22Rv1 (cell line): ENCODE data around the gene NENF.

Experiments used
- ZFX ChIP-seq: fragments of 450-650 bp; IDR thresholded peaks from 2 replicates; pipeline ENCODE4 v1.6.1; 2017; ENCODE audit warnings: antibody characterized with exemption, borderline replicate concordance
- TF ChIP-seq, protein P1 (sequence below): fragments of 450-650 bp; IDR thresholded peaks from 2 replicates; pipeline ENCODE4 v1.5.1; 2017; ENCODE audit warnings: mild to moderate bottlenecking

DNA sequence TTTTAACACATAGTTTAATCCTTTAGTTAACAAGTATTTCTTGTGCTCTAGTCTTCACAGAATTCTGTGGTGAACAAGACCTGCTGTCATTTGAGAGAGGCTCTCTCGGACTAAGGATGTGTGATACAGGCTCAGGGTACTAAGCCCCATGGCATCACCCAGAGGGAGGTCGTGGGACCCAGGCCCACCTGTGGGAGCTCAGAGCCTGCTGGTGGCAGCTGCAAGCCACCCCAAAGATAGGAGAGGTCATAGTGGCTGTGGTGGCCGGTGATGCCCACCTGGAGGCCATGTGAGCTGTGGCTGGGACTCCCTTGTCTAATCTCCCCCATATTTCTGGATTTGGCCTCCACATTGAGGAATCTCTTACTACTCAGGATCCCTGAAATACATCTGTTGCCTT lies 22.0 kb downstream of the NENF start:
- TF ChIP-seq, protein P1, sequence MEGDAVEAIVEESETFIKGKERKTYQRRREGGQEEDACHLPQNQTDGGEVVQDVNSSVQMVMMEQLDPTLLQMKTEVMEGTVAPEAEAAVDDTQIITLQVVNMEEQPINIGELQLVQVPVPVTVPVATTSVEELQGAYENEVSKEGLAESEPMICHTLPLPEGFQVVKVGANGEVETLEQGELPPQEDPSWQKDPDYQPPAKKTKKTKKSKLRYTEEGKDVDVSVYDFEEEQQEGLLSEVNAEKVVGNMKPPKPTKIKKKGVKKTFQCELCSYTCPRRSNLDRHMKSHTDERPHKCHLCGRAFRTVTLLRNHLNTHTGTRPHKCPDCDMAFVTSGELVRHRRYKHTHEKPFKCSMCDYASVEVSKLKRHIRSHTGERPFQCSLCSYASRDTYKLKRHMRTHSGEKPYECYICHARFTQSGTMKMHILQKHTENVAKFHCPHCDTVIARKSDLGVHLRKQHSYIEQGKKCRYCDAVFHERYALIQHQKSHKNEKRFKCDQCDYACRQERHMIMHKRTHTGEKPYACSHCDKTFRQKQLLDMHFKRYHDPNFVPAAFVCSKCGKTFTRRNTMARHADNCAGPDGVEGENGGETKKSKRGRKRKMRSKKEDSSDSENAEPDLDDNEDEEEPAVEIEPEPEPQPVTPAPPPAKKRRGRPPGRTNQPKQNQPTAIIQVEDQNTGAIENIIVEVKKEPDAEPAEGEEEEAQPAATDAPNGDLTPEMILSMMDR: no peak
- TF ChIP-seq ZFX: no peak
